ENCODE results near the gene DLG1. TPM values are rescaled to one million over a fixed set of nuclear protein-coding genes. Genes with fewer than 3 reads are reported as not detected.

The DLG1 gene
- total and polyA plus RNA-seq, 2 donors, result 37.6 to 40.4 TPM

DNA sequence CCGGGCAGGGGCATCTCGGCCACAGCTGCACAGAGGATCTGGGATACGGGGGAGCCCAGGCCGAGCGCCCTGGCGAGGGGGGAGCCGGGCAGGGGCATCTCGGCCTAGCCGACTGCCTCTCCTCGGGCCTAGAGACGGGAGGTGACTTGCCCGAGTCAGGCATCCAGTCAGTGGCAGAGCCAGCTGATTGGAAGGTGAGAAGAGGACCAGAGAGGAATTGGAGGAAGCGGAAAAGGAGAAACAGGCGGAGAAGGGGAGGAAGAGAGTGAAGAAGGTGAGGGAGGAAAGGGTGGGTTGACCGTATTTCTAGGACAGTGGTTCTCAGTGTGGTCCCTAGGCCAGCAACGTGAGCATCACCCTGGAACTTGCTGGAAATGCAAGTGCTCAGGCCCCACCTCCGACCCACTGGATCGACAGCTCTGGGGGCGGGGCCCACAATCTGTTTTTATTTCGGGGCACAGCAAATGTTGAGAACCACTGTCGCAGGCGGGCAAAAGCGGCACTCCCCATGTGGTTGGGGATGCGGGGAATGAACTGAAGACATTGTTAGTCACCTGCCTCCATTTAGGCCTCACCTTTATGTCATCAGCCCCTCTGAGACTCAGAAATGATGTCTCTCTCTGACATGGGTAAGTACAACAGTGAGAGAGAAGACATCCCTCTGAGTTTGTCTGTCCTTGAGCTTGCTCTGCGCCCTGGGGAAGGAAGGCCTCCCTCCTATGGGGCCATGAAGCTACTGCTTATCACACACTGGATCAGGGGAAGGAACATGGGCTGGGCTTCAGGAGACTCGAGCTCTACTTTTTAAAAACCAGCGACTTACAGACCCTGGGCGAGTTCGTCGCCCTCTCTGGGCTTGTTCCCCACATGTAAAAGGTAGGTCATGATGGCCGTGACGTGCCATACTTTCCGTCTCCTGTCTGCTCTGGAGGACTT, 267.8 kb downstream of the DLG1 start:
- DNase-seq (ENCODE audit: low read depth in 6 of 9, low spot score in 9 of 9), result no peak
- no peaks in the 10 kb centered on the region for H3K9me3 ChIP-seq (ENCODE audit: control insufficient read depth in 2 of 2, insufficient read depth in 1 of 2, low read length in 1 of 2)
- peaks cover 0 to 10% of the 10 kb centered on the region in 2 donors for H3K36me3 ChIP-seq (ENCODE audit: control insufficient read depth in 2 of 2, insufficient read depth in 2 of 2, low read length in 1 of 2)
- 95% methylated on average over 31 of the region's 33 CpGs for WGBS
- peaks cover 9 to 11% of the 10 kb centered on the region in 2 donors for H3K4me1 ChIP-seq (ENCODE audit: control insufficient read depth in 2 of 2, insufficient read depth in 2 of 2, low read length in 2 of 2)
- no peak overlapping the region for H3K4me3 ChIP-seq (ENCODE audit: low read length in 2 of 2)
- no peak overlapping the region for H3K27ac ChIP-seq (ENCODE audit: low read depth in 1 of 2, low read length in 1 of 2)
- H3K27me3 ChIP-seq (ENCODE audit: control insufficient read depth in 2 of 2, insufficient read depth in 1 of 2, low read length in 1 of 2), result peaks cover 0 to 15% of the 10 kb centered on the region in 2 donors

DNA sequence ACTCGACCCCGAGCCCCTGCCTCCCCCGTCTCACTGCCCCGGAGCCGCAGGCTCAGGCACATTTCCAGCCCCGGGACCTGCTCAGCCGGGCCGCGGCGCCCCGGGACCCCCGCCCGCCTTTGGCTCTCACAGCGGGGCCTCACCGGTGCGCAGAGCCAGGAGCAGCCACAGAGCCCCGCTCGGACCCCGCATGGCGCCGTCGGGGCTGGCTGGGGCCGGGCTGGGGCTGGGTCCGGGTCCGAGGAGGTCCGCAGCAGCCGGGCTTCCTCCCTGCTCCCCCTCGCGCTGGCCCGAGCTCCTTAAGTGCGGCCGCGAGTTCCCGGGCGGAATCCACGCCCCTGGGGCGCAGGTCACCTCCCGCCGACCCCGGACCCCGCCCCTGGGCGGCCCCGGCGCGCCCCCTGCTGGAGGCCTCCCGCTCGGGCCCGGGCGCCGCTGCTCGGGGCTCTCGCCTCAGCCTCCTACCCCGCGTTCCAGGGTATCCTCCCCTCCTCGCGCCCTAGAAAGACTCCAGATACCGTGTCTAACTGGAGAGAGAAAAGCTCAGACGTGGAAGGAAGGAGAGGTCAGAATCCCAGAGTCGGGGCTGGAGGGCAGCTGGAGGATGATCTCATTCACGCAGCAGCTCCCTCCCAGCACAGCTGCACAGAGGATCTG, 268.8 kb downstream of the DLG1 start, which contains the start of gene MELTF:
Gene MELTF (minus strand): TSS at position 307 of the 657 bp plus-strand sequence. CDS start 115 bp downstream, at position 192.
- peak in 8 of 9 donors; percentile 39 to 80 (median 58) for DNase-seq (ENCODE audit: low read depth in 6 of 9, low spot score in 9 of 9)
- 2% methylated on average over 60 of the region's 60 CpGs for WGBS
- no peak within 1 kb of the TSS for H3K27ac ChIP-seq (ENCODE audit: low read depth in 1 of 2, low read length in 1 of 2)
- H3K9me3 ChIP-seq (ENCODE audit: control insufficient read depth in 2 of 2, insufficient read depth in 1 of 2, low read length in 1 of 2), result no peaks in the 10 kb centered on the region
- peaks cover 0 to 12% of the 10 kb centered on the region in 2 donors for H3K27me3 ChIP-seq (ENCODE audit: control insufficient read depth in 2 of 2, insufficient read depth in 1 of 2, low read length in 1 of 2)
- peaks cover 9 to 11% of the 10 kb centered on the region in 2 donors for H3K4me1 ChIP-seq (ENCODE audit: control insufficient read depth in 2 of 2, insufficient read depth in 2 of 2, low read length in 2 of 2)
- H3K36me3 ChIP-seq (ENCODE audit: control insufficient read depth in 2 of 2, insufficient read depth in 2 of 2, low read length in 1 of 2), result peaks cover 0 to 12% of the 10 kb centered on the region in 2 donors
- peak within 1 kb of the TSS; percentile 47 to 77 for H3K4me3 ChIP-seq (ENCODE audit: low read length in 2 of 2)

DNA sequence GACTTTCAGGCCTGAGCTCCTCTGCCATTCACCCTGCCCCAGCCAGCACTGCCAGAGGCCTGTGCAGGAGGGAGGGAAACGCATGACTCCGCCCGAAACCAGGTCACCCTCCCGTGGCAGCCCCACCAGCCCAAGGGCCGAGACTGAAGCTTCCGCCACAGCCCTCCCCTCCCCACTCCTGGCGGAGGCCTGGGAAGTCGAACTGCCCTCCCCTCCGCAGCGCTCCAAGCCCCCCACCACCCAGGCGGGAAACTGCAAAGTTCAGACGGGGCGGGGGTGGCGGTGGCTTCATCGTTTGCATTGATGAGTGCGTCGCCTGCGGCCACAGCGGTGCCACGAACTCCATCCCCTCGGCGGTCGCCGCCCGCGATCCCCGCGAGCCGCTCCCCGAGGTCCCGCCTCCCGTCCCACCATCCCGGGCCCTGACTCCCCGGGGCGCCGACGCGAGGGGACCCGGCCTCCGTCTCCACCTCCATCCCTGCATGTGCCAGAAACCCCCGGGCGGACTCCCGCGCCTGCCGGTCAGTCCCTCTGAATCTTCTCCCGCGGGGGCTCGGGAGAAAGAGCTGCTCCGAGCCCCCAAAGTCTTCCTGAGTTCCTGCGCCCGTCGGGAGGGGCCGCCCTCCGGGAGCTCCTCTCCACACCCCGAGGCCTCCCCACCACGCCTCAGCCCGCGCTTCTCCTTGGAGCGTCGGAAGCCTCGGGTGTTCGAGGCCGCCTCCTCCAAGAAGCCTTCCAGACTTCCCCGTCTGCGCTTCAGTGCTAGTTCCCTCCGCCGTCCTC, 269.5 kb downstream of the DLG1 start:
- Histone ChIP-seq H3K27me3 (ENCODE audit: control insufficient read depth in 2 of 2, insufficient read depth in 1 of 2, low read length in 1 of 2) (peaks cover 0 to 12% of the 10 kb centered on the region in 2 donors), H3K27ac (ENCODE audit: low read depth in 1 of 2, low read length in 1 of 2) (no peak overlapping the region), H3K4me1 (ENCODE audit: control insufficient read depth in 2 of 2, insufficient read depth in 2 of 2, low read length in 2 of 2) (peaks cover 9 to 16% of the 10 kb centered on the region in 2 donors), H3K36me3 (ENCODE audit: control insufficient read depth in 2 of 2, insufficient read depth in 2 of 2, low read length in 1 of 2) (peaks cover 0 to 12% of the 10 kb centered on the region in 2 donors), H3K4me3 (ENCODE audit: low read length in 2 of 2) (peak overlapping the region; percentile 47 to 77), H3K9me3 (ENCODE audit: control insufficient read depth in 2 of 2, insufficient read depth in 1 of 2, low read length in 1 of 2) (no peaks in the 10 kb centered on the region)
- WGBS, result 8% methylated on average over 67 of the region's 67 CpGs
- peak in 2 of 9 donors; percentile 12 to 28 for DNase-seq (ENCODE audit: low read depth in 6 of 9, low spot score in 9 of 9)

DNA sequence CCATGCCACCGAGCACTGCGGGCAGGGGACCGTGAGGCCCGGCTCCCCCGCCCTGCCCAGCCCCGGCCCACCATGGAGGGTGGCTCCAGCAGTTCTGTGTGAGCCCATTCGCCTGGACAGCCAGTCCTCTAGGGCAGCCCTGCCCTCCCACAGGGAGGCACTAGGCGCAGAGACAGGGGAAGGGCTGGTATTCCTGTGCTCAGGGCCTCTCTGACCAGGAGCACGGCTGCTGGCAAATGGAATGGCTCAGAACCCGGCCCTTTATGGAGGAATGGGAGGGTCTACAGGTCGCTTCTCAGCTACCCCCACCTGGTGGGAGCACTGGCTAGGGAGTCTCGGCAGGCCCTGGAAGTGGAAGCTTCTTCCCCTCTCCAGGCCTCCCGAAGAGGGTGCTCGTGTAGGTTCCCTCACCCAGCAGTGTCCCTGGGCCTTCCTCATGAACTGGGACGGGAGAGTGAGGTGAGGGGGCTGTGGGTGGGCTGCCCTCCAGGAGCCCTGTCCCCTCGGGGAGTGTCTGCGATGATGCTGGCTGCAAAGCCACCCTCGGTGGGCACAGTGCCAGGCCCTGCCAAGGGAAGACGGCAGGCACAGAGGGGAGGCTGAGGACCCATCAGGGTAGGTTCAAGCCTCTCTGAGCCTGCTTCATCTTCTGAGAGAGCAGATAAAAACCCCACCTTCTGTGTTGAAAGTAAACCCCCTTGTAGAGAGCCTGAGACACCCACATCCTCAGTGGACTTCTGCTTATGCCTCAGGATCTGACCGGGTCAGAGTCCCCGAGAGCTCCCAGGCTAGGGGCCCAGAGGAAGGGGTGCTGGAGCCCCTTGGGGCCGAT, 270.3 kb downstream of the DLG1 start:
- Histone ChIP-seq H3K36me3 (ENCODE audit: control insufficient read depth in 2 of 2, insufficient read depth in 2 of 2, low read length in 1 of 2) (peaks cover 0 to 12% of the 10 kb centered on the region in 2 donors), H3K27me3 (ENCODE audit: control insufficient read depth in 2 of 2, insufficient read depth in 1 of 2, low read length in 1 of 2) (peaks cover 0 to 18% of the 10 kb centered on the region in 2 donors), H3K4me3 (ENCODE audit: low read length in 2 of 2) (no peak overlapping the region), H3K4me1 (ENCODE audit: control insufficient read depth in 2 of 2, insufficient read depth in 2 of 2, low read length in 2 of 2) (peaks cover 16 to 24% of the 10 kb centered on the region in 2 donors), H3K9me3 (ENCODE audit: control insufficient read depth in 2 of 2, insufficient read depth in 1 of 2, low read length in 1 of 2) (no peaks in the 10 kb centered on the region), H3K27ac (ENCODE audit: low read depth in 1 of 2, low read length in 1 of 2) (no peak overlapping the region)
- WGBS, result 90% methylated on average over 22 of the region's 22 CpGs
- peak in 1 of 9 donors; percentile 23 for DNase-seq (ENCODE audit: low read depth in 6 of 9, low spot score in 9 of 9)

DNA sequence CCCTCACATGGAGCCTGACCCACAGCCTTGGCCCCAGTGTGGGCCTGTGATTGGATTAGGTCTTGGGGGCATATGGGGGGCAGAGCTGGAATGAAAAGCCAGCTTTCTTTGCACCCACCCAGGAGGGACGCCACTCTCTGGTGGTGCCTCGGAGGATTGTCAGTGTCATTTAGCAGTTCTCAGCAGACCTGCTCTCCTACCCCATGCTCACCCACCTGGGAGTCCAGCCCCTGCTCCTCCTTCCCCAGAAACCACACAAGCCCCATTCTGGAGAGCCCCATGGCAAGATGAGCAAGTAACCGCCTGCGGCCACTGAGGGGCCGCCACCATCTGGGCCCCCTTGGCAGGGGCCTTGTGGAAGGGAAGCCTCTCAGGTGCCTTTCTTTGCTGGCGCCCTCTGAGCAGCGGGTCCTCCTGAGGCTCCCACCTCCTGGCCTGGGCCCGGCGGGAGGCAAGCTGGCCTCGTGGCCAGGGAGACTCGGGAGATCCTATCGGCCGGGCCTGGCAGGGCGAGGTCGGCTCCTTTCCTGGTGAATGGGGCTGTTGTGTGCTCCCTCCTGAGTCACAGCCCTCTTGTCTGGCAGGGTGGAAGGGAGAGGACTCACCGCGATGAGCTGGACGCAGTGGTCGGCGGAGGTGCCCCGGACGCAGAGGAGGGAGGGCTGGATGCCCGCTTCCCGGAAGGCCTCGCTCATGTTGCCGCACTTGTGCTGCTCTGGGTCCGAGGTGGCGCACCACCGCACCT, 271.1 kb downstream of the DLG1 start:
- no peak overlapping the region for H3K27ac ChIP-seq (ENCODE audit: low read depth in 1 of 2, low read length in 1 of 2)
- WGBS, result 96% methylated on average over 29 of the region's 29 CpGs
- peaks cover 0 to 25% of the 10 kb centered on the region in 2 donors for H3K27me3 ChIP-seq (ENCODE audit: control insufficient read depth in 2 of 2, insufficient read depth in 1 of 2, low read length in 1 of 2)

DNA sequence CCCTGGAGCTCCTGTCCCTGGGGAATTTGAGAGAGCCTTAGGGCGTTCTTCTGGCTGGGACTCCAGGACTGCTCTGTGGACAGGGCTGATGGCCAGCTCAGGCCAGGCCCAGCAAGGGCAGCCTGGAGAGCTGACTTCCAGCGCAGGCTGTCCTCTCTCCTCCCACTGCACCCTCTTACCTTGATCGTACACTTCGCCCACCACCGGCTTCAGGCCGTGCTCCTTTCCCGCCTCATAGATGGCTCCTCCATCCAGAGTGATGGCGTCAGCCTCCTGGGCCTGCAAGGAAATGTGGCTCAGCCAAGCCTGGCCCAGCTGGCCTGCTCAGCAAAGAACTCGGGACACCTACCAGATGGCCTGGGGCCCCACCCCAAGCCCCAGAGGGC, 271.9 kb downstream of the DLG1 start:
- H3K4me3 ChIP-seq (ENCODE audit: low read length in 2 of 2), result no peak overlapping the region
- no peak for DNase-seq (ENCODE audit: low read depth in 6 of 9, low spot score in 9 of 9)
- peaks cover 21 to 38% of the 10 kb centered on the region in 2 donors for H3K4me1 ChIP-seq (ENCODE audit: control insufficient read depth in 2 of 2, insufficient read depth in 2 of 2, low read length in 2 of 2)
- H3K27me3 ChIP-seq (ENCODE audit: control insufficient read depth in 2 of 2, insufficient read depth in 1 of 2, low read length in 1 of 2), result peaks cover 0 to 25% of the 10 kb centered on the region in 2 donors
- no peaks in the 10 kb centered on the region for H3K9me3 ChIP-seq (ENCODE audit: control insufficient read depth in 2 of 2, insufficient read depth in 1 of 2, low read length in 1 of 2)
- 97% methylated on average over 9 of the region's 9 CpGs for WGBS
- no peak overlapping the region for H3K27ac ChIP-seq (ENCODE audit: low read depth in 1 of 2, low read length in 1 of 2)
- H3K36me3 ChIP-seq (ENCODE audit: control insufficient read depth in 2 of 2, insufficient read depth in 2 of 2, low read length in 1 of 2), result peaks cover 0 to 12% of the 10 kb centered on the region in 2 donors

More for the DNA sequence above, 271.1 kb downstream of the DLG1 start:
- Histone ChIP-seq H3K9me3 (ENCODE audit: control insufficient read depth in 2 of 2, insufficient read depth in 1 of 2, low read length in 1 of 2) (no peaks in the 10 kb centered on the region), H3K4me1 (ENCODE audit: control insufficient read depth in 2 of 2, insufficient read depth in 2 of 2, low read length in 2 of 2) (peaks cover 21 to 32% of the 10 kb centered on the region in 2 donors), H3K36me3 (ENCODE audit: control insufficient read depth in 2 of 2, insufficient read depth in 2 of 2, low read length in 1 of 2) (peaks cover 0 to 12% of the 10 kb centered on the region in 2 donors), H3K4me3 (ENCODE audit: low read length in 2 of 2) (no peak overlapping the region)
- DNase-seq (ENCODE audit: low read depth in 6 of 9, low spot score in 9 of 9), result no peak

DNA sequence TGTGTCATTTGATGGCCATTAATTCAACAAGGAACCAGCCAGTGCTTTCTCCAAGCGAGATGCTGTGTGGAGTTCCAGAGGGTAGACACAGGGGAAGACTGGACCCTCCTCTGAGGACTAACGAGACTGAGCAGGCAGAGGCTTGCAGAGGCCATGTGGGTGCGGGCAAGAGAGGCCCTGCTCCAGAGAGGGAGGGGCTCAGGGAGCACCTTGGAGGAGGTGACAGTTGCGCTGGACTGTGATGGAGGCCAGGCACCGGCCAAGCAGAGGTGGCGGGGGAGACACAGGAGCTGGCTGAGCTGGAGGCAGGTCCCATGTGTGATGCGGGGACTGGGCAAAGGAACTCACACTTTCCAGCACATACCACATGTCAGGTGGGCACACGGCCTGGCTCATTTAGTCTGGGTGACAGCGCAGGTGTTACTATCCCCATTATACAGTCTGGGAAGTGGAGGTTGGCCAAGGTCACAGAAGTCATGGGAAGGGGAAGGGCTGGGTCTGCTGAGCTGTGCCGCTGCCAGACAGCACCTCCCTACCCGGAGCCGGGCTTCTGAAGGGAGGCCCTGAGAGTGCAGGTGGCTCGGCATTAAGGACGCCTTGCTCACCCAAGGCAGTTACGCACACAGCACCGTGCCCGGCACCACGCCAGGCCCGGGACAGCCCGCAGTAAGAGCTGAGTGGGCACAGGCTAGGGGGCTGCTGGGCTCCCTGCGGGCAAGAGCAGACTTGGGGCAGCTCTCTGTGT, 272.5 kb downstream of the DLG1 start:
- H3K4me1 ChIP-seq (ENCODE audit: control insufficient read depth in 2 of 2, insufficient read depth in 2 of 2, low read length in 2 of 2), result peaks cover 21 to 38% of the 10 kb centered on the region in 2 donors
- no peaks in the 10 kb centered on the region for H3K9me3 ChIP-seq (ENCODE audit: control insufficient read depth in 2 of 2, insufficient read depth in 1 of 2, low read length in 1 of 2)
- no peak overlapping the region for H3K4me3 ChIP-seq (ENCODE audit: low read length in 2 of 2)
- peaks cover 0 to 25% of the 10 kb centered on the region in 2 donors for H3K27me3 ChIP-seq (ENCODE audit: control insufficient read depth in 2 of 2, insufficient read depth in 1 of 2, low read length in 1 of 2)
- peaks cover 0 to 12% of the 10 kb centered on the region in 2 donors for H3K36me3 ChIP-seq (ENCODE audit: control insufficient read depth in 2 of 2, insufficient read depth in 2 of 2, low read length in 1 of 2)
- DNase-seq (ENCODE audit: low read depth in 6 of 9, low spot score in 9 of 9), result no peak
- H3K27ac ChIP-seq (ENCODE audit: low read depth in 1 of 2, low read length in 1 of 2), result no peak overlapping the region
- WGBS, result 97% methylated on average over 21 of the region's 21 CpGs

Measured in thymus (tissue), 11 donors.